MCF 10A (cell line): ENCODE data around the gene SAMD11. TPM values are rescaled to one million over a fixed set of nuclear protein-coding genes. Genes with fewer than 3 reads are reported as not detected.

Experiments
- BruUV-seq: library from RNA; stranded (reverse); fragments of 400-500 nt; replicated peaks from 2 replicates; lab custom pipeline; 2021; lab: Mats Ljungman, UMichigan
- CTCF ChIA-PET: fragments of 300-600 bp; sonication (Branson Sonifier 250); formaldehyde crosslinking; extraction: SDS; loops from one replicate; lab custom pipeline; 2021; ENCODE audit warnings: antibody characterized with exemption, inconsistent platforms; lab: Yijun Ruan, JAX
- POLR2A ChIA-PET: fragments of 300-600, 350-650 bp; sonication (Branson Sonifier 250); formaldehyde crosslinking; extraction: SDS; loops from one replicate; lab custom pipeline; 2020; ENCODE audit warnings: antibody characterized with exemption, inconsistent platforms; lab: Yijun Ruan, JAX
- DNase-seq: peaks from one replicate; pipeline ENCODE4 v3.0.0-alpha.2; 2018; ENCODE audit not compliant: unreplicated experiment
- H3K27ac Mint-ChIP-seq: one replicate; pipeline ENCODE4 v1.8.0; 2022; ENCODE audit warnings: mild to moderate bottlenecking, low read depth, mixed read lengths; ENCODE audit not compliant: unreplicated experiment
- H3K27me3 Mint-ChIP-seq: one replicate; pipeline ENCODE4 v1.8.0; 2022; ENCODE audit warnings: mixed read lengths; ENCODE audit not compliant: insufficient read depth, unreplicated experiment
- H3K36me3 Mint-ChIP-seq: one replicate; pipeline ENCODE4 v1.8.0; 2022; ENCODE audit warnings: mild to moderate bottlenecking, moderate library complexity, mixed read lengths; ENCODE audit not compliant: insufficient read depth, unreplicated experiment
- H3K4me1 Mint-ChIP-seq: one replicate; pipeline ENCODE4 v1.8.0; 2022; ENCODE audit warnings: mixed read lengths; ENCODE audit not compliant: insufficient read depth, unreplicated experiment
- H3K4me3 Mint-ChIP-seq: one replicate; pipeline ENCODE4 v1.8.0; 2022; ENCODE audit warnings: mild to moderate bottlenecking, moderate library complexity, mixed read lengths; ENCODE audit not compliant: unreplicated experiment
- H3K9me3 Mint-ChIP-seq: one replicate; pipeline ENCODE4 v1.8.0; 2022; ENCODE audit warnings: mixed read lengths; ENCODE audit not compliant: unreplicated experiment
- CTCF ChIP-seq: fragments of 200-600 bp; IDR thresholded peaks from one replicate; pipeline ENCODE4 v1.8.0; 2022; ENCODE audit warnings: antibody characterized with exemption, mild to moderate bottlenecking; ENCODE audit not compliant: unreplicated experiment
- intact Hi-C: fragments of 100-400 bp; cut with micrococcal nuclease; formaldehyde crosslinking; loops from 2 replicates; pipeline ENCODE4 v1.14.1; 2022
- total RNA-seq: library from RNA; stranded (reverse); gene quantifications from 2 replicates; pipeline ENCODE4 v1.2.3, GENCODE V29; 2022

Gene SAMD11
- total RNA-seq, 1 experiment from 2014 or later = not detected

- Mint-ChIP-seq H3K27ac (no peak overlapping the region), H3K27me3 (peaks cover 59% of the 10 kb centered on the region), H3K36me3 (peaks cover 3% of the 10 kb centered on the region), H3K9me3 (no peaks in the 10 kb centered on the region), H3K4me1 (peaks cover 13% of the 10 kb centered on the region), H3K4me3 (no peak overlapping the region)
- intact Hi-C loops = no loop called here
- TF ChIP-seq CTCF = no peak
- no TSS peak for BruUV-seq
- ChIA-PET CTCF (interaction anchor here (0.6 to 1.6 kb wide), 5 partner anchors 15 to 402 kb away, joined by 3 to 8 read pairs (median 5); no protein-coding TSS in a partner anchor), POLR2A (interaction anchor here (0.8 to 1.0 kb wide), 3 partner anchors 8 to 14 kb away, joined by 3 to 5 read pairs (median 4); no protein-coding TSS in a partner anchor)
- DNase-seq = no peak
These were observed 3.7 kb upstream of the SAMD11 start for GRCh38 chr1:920010-920409.

GRCh38 chr1:920521-920920 is 3.2 kb upstream of the SAMD11 start:
- no peak for DNase-seq
- Mint-ChIP-seq H3K4me3 (no peak overlapping the region), H3K36me3 (no peaks in the 10 kb centered on the region), H3K9me3 (no peaks in the 10 kb centered on the region), H3K4me1 (peaks cover 13% of the 10 kb centered on the region), H3K27ac (no peak overlapping the region), H3K27me3 (peaks cover 54% of the 10 kb centered on the region)
- ChIA-PET CTCF (interaction anchor here (0.6 to 1.6 kb wide), 6 partner anchors 16 to 401 kb away, joined by 3 to 8 read pairs (median 4); no protein-coding TSS in a partner anchor), POLR2A (interaction anchor here (0.8 to 1.0 kb wide), 3 partner anchors 8 to 14 kb away, joined by 3 to 5 read pairs (median 4); no protein-coding TSS in a partner anchor)
- no peak for TF ChIP-seq CTCF
- intact Hi-C loops = no loop called here
- no TSS peak for BruUV-seq

- peaks cover 13% of the 10 kb centered on the region for H3K4me1 Mint-ChIP-seq
- CTCF ChIA-PET = interaction anchor here (0.6 to 1.6 kb wide), 4 partner anchors 16 to 55 kb away, joined by 3 to 8 read pairs (median 5); no protein-coding TSS in a partner anchor
- DNase-seq = peak; percentile 72
- peak overlapping the region; percentile 54 for H3K27ac Mint-ChIP-seq
- TF ChIP-seq CTCF = peak; percentile 32
- no peaks in the 10 kb centered on the region for H3K36me3 Mint-ChIP-seq
- no peaks in the 10 kb centered on the region for H3K9me3 Mint-ChIP-seq
- no peak overlapping the region for H3K4me3 Mint-ChIP-seq
- no TSS peak for BruUV-seq
- intact Hi-C loops = loop anchor here (1.0 kb wide), 1 partner anchor 17 kb away; no protein-coding TSS in a partner anchor
- peaks cover 51% of the 10 kb centered on the region for H3K27me3 Mint-ChIP-seq
- POLR2A ChIA-PET = interaction anchor here (0.8 to 1.0 kb wide), 3 partner anchors 9 to 15 kb away, joined by 3 to 5 read pairs (median 4); no protein-coding TSS in a partner anchor
These were observed 2.5 kb upstream of the SAMD11 start for GRCh38 chr1:921011-921837.

- DNase-seq = no peak
- no peak for TF ChIP-seq CTCF
- H3K9me3 Mint-ChIP-seq = no peaks in the 10 kb centered on the region
- CTCF ChIA-PET = interaction anchor here (1.9 kb wide), 1 partner anchor 19 kb away, joined by 4 read pairs; no protein-coding TSS in a partner anchor
- H3K4me1 Mint-ChIP-seq = peaks cover 13% of the 10 kb centered on the region
- no peak overlapping the region for H3K27ac Mint-ChIP-seq
- BruUV-seq = no TSS peak
- intact Hi-C loops = no loop called here
- H3K27me3 Mint-ChIP-seq = peaks cover 52% of the 10 kb centered on the region
- POLR2A ChIA-PET = no interaction called here
- peak overlapping the region; percentile 45 for H3K4me3 Mint-ChIP-seq
- H3K36me3 Mint-ChIP-seq = no peaks in the 10 kb centered on the region
These were observed 400 bp downstream of the SAMD11 start for GRCh38 chr1:923991-924655.
